Posterior cingulate gyrus (tissue), 11 donors: ENCODE results near the gene WFDC5.
"Not testable (repeated sequence)": the region's sequence is repeated elsewhere in the genome, so short reads cannot be mapped to it uniquely, and the experiment has no call there.

ENCODE experiments used
- DNase-seq, 10 donors: peaks; one replicate each; pipeline versions ENCODE4 v3.0.0 to v3.0.0-alpha.2; 2020 to 2021; ENCODE audit warnings: mixed read lengths in 3 of 10
- intact Hi-C: fragments of 100-400 bp; cut with DNase I; formaldehyde crosslinking; loops from one replicate; pipeline ENCODE4 v1.15.1; 2023

Gene WFDC5, protein sequence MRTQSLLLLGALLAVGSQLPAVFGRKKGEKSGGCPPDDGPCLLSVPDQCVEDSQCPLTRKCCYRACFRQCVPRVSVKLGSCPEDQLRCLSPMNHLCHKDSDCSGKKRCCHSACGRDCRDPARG

GRCh38 chr20:45114465-45115385 lies at the start of gene WFDC5:
TSS of gene WFDC5 (minus strand) at chr20:45115174. CDS start at chr20:45115083, 91 bp downstream.
- no peak for DNase-seq
- intact Hi-C loops = no loop called here

- intact Hi-C loops = no loop called here
- no peak for DNase-seq
Observed at GRCh38 chr20:45163083-45163803, 48.3 kb upstream of the WFDC5 start.

GRCh38 chr20:45157962-45158361 lies 43.0 kb upstream of the WFDC5 start:
- DNase-seq = no peak
- intact Hi-C loops = no loop called here

DNA sequence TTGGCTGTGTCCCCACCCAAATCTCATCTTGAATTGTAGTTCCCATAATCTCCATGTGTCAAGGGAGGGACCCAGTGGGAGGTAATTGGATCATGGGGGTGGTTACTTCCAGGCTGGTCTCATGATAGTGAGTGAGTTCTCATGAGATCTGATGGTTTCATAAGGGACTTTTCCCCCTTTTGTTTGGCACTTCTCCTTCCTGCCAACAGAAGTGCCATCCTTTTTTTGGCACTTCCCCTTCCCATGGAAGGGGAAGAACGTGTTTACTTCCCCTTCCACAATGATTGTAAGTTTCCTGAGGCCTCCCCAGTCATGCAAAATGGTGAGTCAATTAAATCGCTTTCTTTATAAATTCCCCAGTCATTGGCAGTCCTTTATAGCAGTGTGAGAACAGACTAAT lies 41.7 kb upstream of the WFDC5 start:
- DNase-seq = no peak
- intact Hi-C loops = no loop called here

GRCh38 chr20:45154794-45155193 lies 39.8 kb upstream of the WFDC5 start:
- DNase-seq, intact Hi-C loops: not testable (repeated sequence)

GRCh38 chr20:45154183-45154582 lies 39.2 kb upstream of the WFDC5 start:
- no peak for DNase-seq
- intact Hi-C loops = no loop called here

DNA sequence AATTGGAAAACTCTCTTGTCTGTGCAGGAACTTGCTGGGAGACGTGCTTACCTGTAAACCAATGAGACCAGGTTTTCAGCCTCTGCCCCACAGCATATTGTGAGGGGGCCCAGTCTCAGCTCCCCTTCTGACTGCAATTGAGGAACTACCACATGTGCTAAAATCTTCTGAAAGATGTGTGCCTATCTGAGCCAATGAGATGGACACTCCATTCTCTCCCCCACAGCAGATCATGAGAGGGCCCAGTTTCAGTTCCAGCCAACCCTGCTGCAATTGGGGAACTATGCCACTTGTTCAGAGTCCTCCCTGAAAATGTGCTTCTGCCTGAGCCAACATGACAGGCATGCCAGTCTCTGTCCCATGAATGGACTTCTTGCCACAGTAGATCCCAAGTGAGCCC lies 38.8 kb upstream of the WFDC5 start:
- intact Hi-C loops = no loop called here
- peak in 2 of 10 donors; percentile 18 to 25 for DNase-seq

GRCh38 chr20:45153147-45153546 lies 38.2 kb upstream of the WFDC5 start:
- DNase-seq = no peak
- intact Hi-C loops = no loop called here

DNA sequence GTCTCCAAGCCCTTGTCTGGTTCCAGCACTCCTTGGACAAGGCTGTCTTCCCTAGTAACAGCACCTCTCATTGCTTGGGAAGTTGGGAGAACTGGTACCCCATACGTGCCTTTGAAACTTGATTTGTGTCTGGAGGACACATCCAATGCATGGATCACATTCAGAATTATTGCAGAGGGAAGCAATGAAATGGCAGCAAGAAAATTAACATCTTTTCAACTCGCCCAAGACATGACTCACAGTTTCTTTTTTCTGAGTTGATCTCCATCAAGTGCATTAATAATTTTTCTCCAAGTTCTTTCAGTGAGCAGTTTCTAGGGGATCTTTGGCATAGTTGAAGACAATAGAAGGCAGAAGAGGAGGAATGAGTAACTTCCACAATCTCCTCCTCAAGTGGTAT lies 37.4 kb upstream of the WFDC5 start:
- intact Hi-C loops = no loop called here

DNA sequence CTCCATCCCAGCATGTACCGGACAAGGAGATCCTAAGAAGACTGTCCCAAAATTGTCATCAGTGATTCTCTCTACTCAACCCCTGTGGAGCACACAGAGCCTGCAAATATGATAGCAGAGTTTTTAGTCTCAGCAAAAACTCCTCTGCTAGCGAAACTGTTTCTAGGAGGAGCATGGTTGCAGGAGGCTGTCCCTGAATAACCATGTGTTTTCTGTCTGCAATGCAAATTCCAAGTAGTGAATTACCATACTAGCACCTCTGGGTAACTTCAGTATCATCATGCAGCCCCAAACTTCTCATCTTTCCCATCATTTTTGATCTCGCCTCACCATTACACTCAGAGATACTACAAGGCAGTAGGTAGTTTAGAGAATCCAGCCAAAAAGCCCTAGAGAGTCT lies 34.1 kb upstream of the WFDC5 start:
- no peak for DNase-seq

More for the DNA sequence above, 37.4 kb upstream of the WFDC5 start:
- no peak for DNase-seq

DNA sequence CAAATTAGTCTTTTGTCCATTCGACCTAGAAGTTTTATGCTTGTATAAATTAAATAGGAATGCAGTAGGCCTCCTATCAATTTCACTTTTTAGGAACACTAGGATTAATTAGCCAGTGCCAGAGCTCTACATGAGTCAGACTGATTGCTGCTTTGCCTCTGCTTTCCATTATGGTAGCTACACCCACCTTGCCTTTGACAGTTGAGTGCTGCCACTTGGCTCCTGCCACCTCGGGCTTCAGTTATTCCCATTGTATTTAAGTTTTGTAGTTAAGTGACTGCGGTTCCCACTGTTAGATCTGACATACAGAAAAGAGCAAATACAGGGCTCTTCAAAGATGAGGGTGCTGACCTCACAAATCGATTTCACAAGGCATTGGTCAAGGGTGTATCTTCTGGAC lies 25.9 kb upstream of the WFDC5 start:
- intact Hi-C loops = no loop called here
- DNase-seq = no peak

More for the DNA sequence above, 34.1 kb upstream of the WFDC5 start:
- intact Hi-C loops = no loop called here

DNA sequence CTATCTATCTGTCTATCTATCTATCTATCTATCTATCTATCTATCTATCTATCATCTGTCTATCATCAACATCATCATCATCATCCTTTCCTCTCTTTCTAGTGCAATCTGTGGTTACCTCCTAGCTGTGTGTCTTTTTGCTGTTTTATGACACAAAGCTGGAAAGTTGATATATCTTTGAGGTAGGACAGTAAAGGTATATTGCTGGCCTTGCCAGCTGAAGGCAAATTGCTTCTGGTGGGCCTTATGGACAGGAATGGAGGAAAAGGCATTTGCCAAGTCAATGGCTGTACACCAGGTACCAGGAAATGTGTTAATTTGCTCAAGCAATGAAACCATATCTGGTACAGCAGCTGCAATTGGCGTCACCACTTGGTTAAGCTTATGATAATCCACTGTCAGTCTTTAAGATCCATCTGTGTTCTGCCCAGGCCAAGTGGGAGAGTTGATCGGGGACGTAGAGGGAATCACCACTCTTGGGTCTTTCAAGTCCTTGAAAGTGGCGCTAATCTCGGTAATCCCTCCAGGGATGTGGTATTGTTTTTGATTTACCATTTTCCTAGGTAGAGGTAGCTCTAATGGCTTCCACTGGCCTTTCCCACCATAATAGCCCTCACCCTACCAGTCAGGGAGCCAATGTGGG lies 24.9 kb upstream of the WFDC5 start:
- intact Hi-C loops, DNase-seq: not testable (repeated sequence)

GRCh38 chr20:45138561-45139300 lies 23.8 kb upstream of the WFDC5 start:
- DNase-seq = peak in 4 of 10 donors; percentile 35 to 82 (median 56)
- intact Hi-C loops = no loop called here

DNA sequence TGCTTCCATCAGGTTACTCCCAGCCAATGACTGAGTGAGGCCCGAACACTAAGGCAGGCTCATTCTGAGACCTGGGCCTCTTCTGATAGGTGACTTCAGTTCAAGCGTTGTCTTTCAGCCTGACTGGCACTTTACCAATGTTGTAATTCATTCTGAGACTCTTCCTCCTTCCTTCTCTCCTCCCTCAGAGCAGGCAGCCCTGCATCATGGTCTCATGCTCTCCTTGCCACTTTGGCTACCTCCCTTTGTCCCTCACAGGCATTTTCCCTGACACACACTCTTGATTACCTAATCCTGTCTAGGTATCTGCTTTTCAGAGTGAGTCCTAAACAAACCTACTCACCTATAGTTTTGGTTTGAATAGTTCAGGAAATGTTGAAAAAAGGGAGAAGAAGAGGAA lies 21.9 kb upstream of the WFDC5 start:
- no peak for DNase-seq
- intact Hi-C loops = no loop called here

- intact Hi-C loops = no loop called here
- DNase-seq = no peak
Observed at GRCh38 chr20:45128099-45128498, 13.1 kb upstream of the WFDC5 start.

GRCh38 chr20:45124365-45124764 lies 9.4 kb upstream of the WFDC5 start, which contains the start of gene WFDC12:
TSS of gene WFDC12 (minus strand) at chr20:45124465. CDS start at chr20:45124447, 18 bp downstream.
- intact Hi-C loops = no loop called here
- no peak for DNase-seq

DNA sequence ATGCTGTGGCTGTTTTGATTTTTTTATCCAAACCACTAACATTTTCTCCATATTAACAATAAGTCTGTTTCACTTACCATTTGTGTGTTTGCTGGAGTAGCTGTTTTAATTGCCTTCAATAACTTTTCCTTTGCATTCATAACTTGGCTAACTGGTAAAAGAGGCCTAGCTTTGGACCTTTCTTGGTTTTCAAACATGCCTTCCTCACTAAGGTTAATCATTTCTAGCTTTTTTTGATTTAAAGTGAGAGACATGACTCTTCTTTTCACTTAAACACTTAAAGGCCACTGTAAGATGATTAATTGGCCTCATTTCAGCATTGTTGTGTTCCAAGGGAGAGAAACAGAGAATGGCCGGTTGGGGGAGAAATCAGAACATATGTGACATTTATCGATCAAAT lies 6.4 kb upstream of the WFDC5 start:
- DNase-seq = no peak

DNA sequence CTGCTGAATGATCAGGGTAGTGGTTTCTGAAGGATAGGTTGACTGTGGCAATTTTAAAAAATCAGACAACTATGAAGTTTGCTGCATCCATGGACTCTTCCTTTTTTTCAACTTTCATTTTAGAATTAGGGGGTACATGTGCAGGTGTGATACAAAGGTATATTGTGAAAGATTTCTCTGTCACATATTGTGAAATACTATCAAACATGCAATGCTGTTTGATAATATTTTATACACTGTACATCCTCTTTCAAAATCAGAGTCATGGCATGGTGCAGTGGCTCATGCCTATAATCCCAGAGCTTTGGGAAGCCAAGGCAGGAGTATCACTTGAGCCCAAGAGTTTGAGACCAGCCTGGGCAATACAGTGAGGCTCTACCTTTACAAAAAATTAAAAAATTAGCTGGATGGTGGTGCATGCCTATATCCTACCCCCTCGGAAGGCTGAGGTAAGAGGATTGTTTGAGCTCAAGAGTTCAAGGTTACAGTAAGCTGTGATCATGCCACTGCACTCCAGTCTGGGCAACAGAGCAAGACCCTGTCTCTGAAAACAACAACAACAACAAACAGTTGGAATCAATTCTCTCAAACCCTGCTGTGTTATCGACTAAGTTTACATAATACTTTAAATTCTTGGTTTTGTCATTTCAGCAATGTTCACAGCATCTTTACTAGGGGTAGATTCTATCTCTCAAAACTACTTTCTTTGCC lies 4.7 kb upstream of the WFDC5 start:
- intact Hi-C loops = no loop called here
- DNase-seq = no peak

More for the DNA sequence above, 6.4 kb upstream of the WFDC5 start:
- intact Hi-C loops = no loop called here

DNA sequence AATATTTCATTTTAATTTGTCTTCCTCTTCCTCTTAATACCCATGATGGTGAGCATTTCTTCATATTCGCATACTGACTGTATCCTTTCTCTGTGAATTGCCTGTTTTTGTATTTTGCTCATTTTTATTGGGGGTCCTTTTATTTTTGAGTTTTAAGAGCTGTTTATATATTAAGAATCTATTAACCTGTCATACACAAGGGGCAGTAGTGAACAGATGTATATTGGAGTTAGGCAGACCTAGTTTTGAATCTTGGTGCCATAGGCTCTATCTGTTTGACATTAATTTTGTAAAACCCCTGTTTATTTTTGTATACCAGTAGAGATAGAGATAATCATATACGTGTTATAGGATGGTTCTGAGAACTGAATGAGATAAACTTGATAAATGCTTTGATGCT lies 3.1 kb upstream of the WFDC5 start:
- DNase-seq = no peak
- intact Hi-C loops = no loop called here
